PC-3 (cell line): ENCODE measurements around the gene MAPK8IP2. TPM values are rescaled to one million over a fixed set of nuclear protein-coding genes. Genes with fewer than 3 reads are reported as not detected.

ENCODE experiments used
- ATAC-seq: fragments of 200-7000 bp; cut with Tn5 transposase; 2 replicates; pipeline ENCODE4 v1.9.1; 2020; ENCODE audit warnings: mild to moderate bottlenecking, moderate library complexity
- BruUV-seq: library from RNA; stranded (reverse); fragments of 400-500 nt; replicated peaks from 2 replicates; lab custom pipeline; 2021; lab: Mats Ljungman, UMichigan
- CTCF ChIA-PET: fragments of 300-600 bp; sonication (Branson Sonifier 250); formaldehyde crosslinking; loops from one replicate; lab custom pipeline; 2022; ENCODE audit warnings: antibody characterized with exemption; lab: Charles Lee
- POLR2A ChIA-PET: fragments of 300-600 bp; sonication (Branson Sonifier 250); formaldehyde crosslinking; loops from one replicate; lab custom pipeline; 2022; ENCODE audit warnings: antibody characterized with exemption; ENCODE audit not compliant: unreplicated experiment; lab: Charles Lee
- DNase-seq: peaks from one replicate; pipeline ENCODE4 v3.0.0-alpha.2; 2015
- H2AFZ ChIP-seq: fragments of 300-600 bp; sonication (generic); 2 replicates; pipeline ENCODE4 v1.6.0; 2016; ENCODE audit warnings: antibody characterized with exemption, low read length
- H3F3A ChIP-seq: fragments of 300-600 bp; sonication (generic); one replicate; pipeline ENCODE4 v1.6.0; 2017; ENCODE audit warnings: antibody characterized with exemption, low read length, control low read depth, mild to moderate bottlenecking; ENCODE audit not compliant: unreplicated experiment
- H3K27ac ChIP-seq: fragments of 300-600 bp; sonication (generic); 2 replicates; pipeline ENCODE4 v1.5.1; 2016; ENCODE audit warnings: mild to moderate bottlenecking, low read length
- H3K27me3 ChIP-seq: fragments of 300-600 bp; sonication (generic); 2 replicates; pipeline ENCODE4 v1.6.1; 2016; ENCODE audit warnings: low read length, mixed read lengths
- H3K36me3 ChIP-seq: fragments of 300-600 bp; sonication (generic); 2 replicates; pipeline ENCODE4 v1.6.1; 2016; ENCODE audit warnings: low read depth, mixed run types, low read length, mixed read lengths
- H3K4me1 ChIP-seq: fragments of 300-600 bp; sonication (generic); 2 replicates; pipeline ENCODE4 v1.5.1; 2016; ENCODE audit warnings: low read length; ENCODE audit not compliant: insufficient read depth
- H3K4me2 ChIP-seq: fragments of 300-600 bp; sonication (generic); 2 replicates; pipeline ENCODE4 v1.6.0; 2016; ENCODE audit warnings: low read length
- H3K4me3 ChIP-seq: fragments of 300-600 bp; sonication (generic); 2 replicates; pipeline ENCODE4 v1.5.1; 2016; ENCODE audit warnings: mild to moderate bottlenecking, low read length, mixed read lengths
- H3K79me2 ChIP-seq: fragments of 300-600 bp; sonication (generic); 2 replicates; pipeline ENCODE4 v1.6.1; 2017; ENCODE audit warnings: low read length, mixed read lengths
- H3K9ac ChIP-seq: fragments of 300-600 bp; sonication (generic); 2 replicates; pipeline ENCODE4 v1.6.0; 2016; ENCODE audit warnings: mild to moderate bottlenecking, low read length
- H3K9me2 ChIP-seq: fragments of 300-600 bp; sonication (generic); replicated peaks from 2 replicates; pipeline ENCODE4 v1.6.1; 2016; ENCODE audit warnings: mixed run types, low read length, mixed read lengths
- H3K9me3 ChIP-seq: fragments of 300-600 bp; sonication (generic); 2 replicates; pipeline ENCODE4 v1.6.1; 2016; ENCODE audit warnings: low read length, mixed read lengths
- H4K20me1 ChIP-seq: fragments of 300-600 bp; sonication (generic); 2 replicates; pipeline ENCODE4 v1.6.1; 2016; ENCODE audit warnings: low read length, mixed read lengths
- CTCF ChIP-seq: fragments of 300-600 bp; sonication (generic); conservative IDR thresholded peaks from 2 replicates; pipeline ENCODE4 v1.5.1; 2017; ENCODE audit warnings: antibody characterized with exemption, low read depth, mild to moderate bottlenecking, low read length
- EZH2 ChIP-seq: fragments of 300-600 bp; sonication (generic); IDR thresholded peaks from one replicate; pipeline ENCODE4 v1.6.1; 2017; ENCODE audit warnings: antibody characterized with exemption, mild to moderate bottlenecking, low read length; ENCODE audit not compliant: unreplicated experiment
- EZH2phosphoT487 ChIP-seq: fragments of 300-600 bp; sonication (generic); IDR thresholded peaks from 2 replicates; pipeline ENCODE4 v1.6.1; 2018; ENCODE audit warnings: mild to moderate bottlenecking, antibody characterized with exemption, low read length, borderline replicate concordance
- intact Hi-C: fragments of 100-400 bp; cut with micrococcal nuclease; formaldehyde crosslinking; loops from 2 replicates; pipeline ENCODE4 v1.9.0; 2023
- total RNA-seq: library from RNA; depleted of rRNA; stranded (reverse); fragments of >200 nt; gene quantifications from 2 replicates; pipeline ENCODE4 v1.2.3, GENCODE V29; 2014

MAPK8IP2 gene
- total RNA-seq, 1 experiment from 2014 or later = 1.5 TPM

GRCh38 chr22:50582493-50583293 is 17.9 kb upstream of the MAPK8IP2 start, which contains the start of gene CHKB:
CHKB (minus strand) TSS chr22:50582849; CDS start chr22:50582781, 68 bp downstream.
- no peaks in the 10 kb centered on the region for H3K36me3 ChIP-seq
- no peaks in the 10 kb centered on the region for H4K20me1 ChIP-seq
- BruUV-seq = no TSS peak
- H3K27ac ChIP-seq = peak within 1 kb of the TSS; percentile 66
- H3K4me1 ChIP-seq = peaks cover 5% of the 10 kb centered on the region
- intact Hi-C loops = loop anchor here (2.0 to 5.0 kb wide), 2 partner anchors 50 to 110 kb away; no protein-coding TSS in a partner anchor
- H3K79me2 ChIP-seq = peaks cover 18% of the 10 kb centered on the region
- peak within 1 kb of the TSS; percentile 77 for H3K4me3 ChIP-seq
- no peaks in the 10 kb centered on the region for H3K9me3 ChIP-seq
- H3K9ac ChIP-seq = peak within 1 kb of the TSS; percentile 97
- CTCF ChIA-PET = interaction anchor here (0.6 kb wide), 1 partner anchor 36 kb away, joined by 3 read pairs; no protein-coding TSS in a partner anchor
- H3K4me2 ChIP-seq = peak within 1 kb of the TSS; percentile 92
- TF ChIP-seq CTCF = no peak
- TF ChIP-seq EZH2phosphoT487 = no peak
- TF ChIP-seq EZH2 = no peak
- POLR2A ChIA-PET = interaction anchor here (0.6 kb wide), 1 partner anchor 57 kb away, joined by 3 read pairs; the partner anchor contains the start of gene SCO2
- no peaks in the 10 kb centered on the region for H3F3A ChIP-seq
- DNase-seq = peak; percentile 96
- H3K9me2 ChIP-seq = no peaks in the 10 kb centered on the region
- no peaks in the 10 kb centered on the region for H3K27me3 ChIP-seq
- peak; percentile 95 for ATAC-seq
- H2AFZ ChIP-seq = peak within 1 kb of the TSS; percentile 97

- Histone ChIP-seq H3K4me2 (peak overlapping the region; percentile 92), H3K4me1 (peaks cover 5% of the 10 kb centered on the region), H3F3A (no peaks in the 10 kb centered on the region), H3K27ac (no peak overlapping the region), H3K4me3 (peak overlapping the region; percentile 77), H3K9me2 (no peaks in the 10 kb centered on the region), H2AFZ (peak overlapping the region; percentile 84), H3K79me2 (peaks cover 18% of the 10 kb centered on the region), H3K9ac (peak overlapping the region; percentile 97), H4K20me1 (no peaks in the 10 kb centered on the region), H3K27me3 (no peaks in the 10 kb centered on the region), H3K36me3 (no peaks in the 10 kb centered on the region), H3K9me3 (no peaks in the 10 kb centered on the region)
- ATAC-seq = peak; percentile 27
- BruUV-seq = TSS peak; percentile 72
- no peak for DNase-seq
- ChIA-PET POLR2A (interaction anchor here (0.6 kb wide), 1 partner anchor 58 kb away, joined by 3 read pairs; the partner anchor contains the start of gene SCO2), CTCF (interaction anchor here (0.6 kb wide), 1 partner anchor 36 kb away, joined by 3 read pairs; no protein-coding TSS in a partner anchor)
- no peak for TF ChIP-seq EZH2
- no peak for TF ChIP-seq EZH2phosphoT487
- TF ChIP-seq CTCF = no peak
- intact Hi-C loops = loop anchor here (2.0 to 5.0 kb wide), 2 partner anchors 51 to 109 kb away; no protein-coding TSS in a partner anchor
These were observed 17.2 kb upstream of the MAPK8IP2 start for GRCh38 chr22:50583294-50583861.
